Measurements from ENCODE around the gene OPN3. TPM values are rescaled to one million over a fixed set of nuclear protein-coding genes. Genes with fewer than 3 reads are reported as not detected.

The OPN3 gene
- total RNA-seq, 1 experiment from 2014 or later = 7.8 TPM

DNA sequence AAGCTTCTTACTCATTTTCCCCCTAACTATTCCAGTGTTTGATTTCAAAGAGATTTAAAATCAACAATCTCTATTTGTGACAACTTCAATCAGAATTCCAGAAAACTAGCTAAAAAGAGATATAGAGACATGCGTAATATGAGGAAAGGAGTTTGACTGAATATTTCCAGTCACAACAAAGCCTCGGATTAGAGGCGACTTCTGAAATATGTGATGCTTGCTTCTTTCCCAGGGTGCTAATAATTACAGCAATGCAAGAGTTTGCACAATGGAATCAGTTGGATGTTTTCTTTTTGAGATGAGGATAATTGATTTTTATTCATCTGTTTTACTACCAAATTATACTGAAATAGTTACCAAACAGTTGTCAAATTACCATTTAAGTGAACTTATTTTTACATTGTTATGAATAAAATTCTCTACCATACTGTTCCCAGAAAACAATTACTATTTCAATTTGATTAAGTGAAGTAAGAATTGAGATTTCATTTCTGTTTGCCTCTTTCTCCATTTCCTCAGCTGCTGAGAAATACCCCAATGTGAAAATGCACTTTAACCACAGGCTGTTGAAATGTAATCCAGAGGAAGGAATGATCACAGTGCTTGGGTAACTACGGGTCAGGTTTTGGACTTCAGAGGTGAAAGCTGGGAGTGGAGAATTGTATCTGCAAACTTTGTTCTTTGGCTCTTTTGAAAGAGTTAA lies 79.9 kb downstream of the OPN3 start:
- TF ChIP-seq, protein P1, sequence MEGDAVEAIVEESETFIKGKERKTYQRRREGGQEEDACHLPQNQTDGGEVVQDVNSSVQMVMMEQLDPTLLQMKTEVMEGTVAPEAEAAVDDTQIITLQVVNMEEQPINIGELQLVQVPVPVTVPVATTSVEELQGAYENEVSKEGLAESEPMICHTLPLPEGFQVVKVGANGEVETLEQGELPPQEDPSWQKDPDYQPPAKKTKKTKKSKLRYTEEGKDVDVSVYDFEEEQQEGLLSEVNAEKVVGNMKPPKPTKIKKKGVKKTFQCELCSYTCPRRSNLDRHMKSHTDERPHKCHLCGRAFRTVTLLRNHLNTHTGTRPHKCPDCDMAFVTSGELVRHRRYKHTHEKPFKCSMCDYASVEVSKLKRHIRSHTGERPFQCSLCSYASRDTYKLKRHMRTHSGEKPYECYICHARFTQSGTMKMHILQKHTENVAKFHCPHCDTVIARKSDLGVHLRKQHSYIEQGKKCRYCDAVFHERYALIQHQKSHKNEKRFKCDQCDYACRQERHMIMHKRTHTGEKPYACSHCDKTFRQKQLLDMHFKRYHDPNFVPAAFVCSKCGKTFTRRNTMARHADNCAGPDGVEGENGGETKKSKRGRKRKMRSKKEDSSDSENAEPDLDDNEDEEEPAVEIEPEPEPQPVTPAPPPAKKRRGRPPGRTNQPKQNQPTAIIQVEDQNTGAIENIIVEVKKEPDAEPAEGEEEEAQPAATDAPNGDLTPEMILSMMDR (IDR thresholded peaks at IDR 0.05; ENCODE audit: insufficient read depth in 1 of 2, low read depth in 1 of 2, low read length in 1 of 2, severe bottlenecking in 1 of 2, unreplicated experiment in 1 of 2) = no peak
- H3K27me3 ChIP-seq (replicated peaks; ENCODE audit: control insufficient read depth, insufficient read depth, low read length) = no peaks in the 10 kb centered on the region
- no peak for DNase-seq
- Mint-ChIP-seq H3K4me3 (ENCODE audit: unreplicated experiment) (no peak overlapping the region), H3K27ac (ENCODE audit: unreplicated experiment) (no peak overlapping the region), H3K36me3 (ENCODE audit: insufficient read depth, unreplicated experiment) (no peaks in the 10 kb centered on the region), H3K27me3 (ENCODE audit: insufficient read depth, unreplicated experiment) (peaks cover 8% of the 10 kb centered on the region), H3K4me1 (ENCODE audit: low read depth, unreplicated experiment) (no peaks in the 10 kb centered on the region), H3K9me3 (ENCODE audit: unreplicated experiment) (no peaks in the 10 kb centered on the region)
- ChIA-PET POLR2A (no interaction called here), CTCF (no interaction called here)
- no peaks in the 10 kb centered on the region for H3K9me3 ChIP-seq
- BruUV-seq (replicated peaks) = no TSS peak
- no peaks in the 10 kb centered on the region for H3K36me3 ChIP-seq (ENCODE audit: control insufficient read depth, insufficient read depth, low read length)
- H3K4me3 ChIP-seq (ENCODE audit: low read depth, low read length) = no peak overlapping the region
- H3K4me1 ChIP-seq = no peaks in the 10 kb centered on the region
- intact Hi-C loops (cut with micrococcal nuclease; ENCODE audit: unreplicated experiment) = no loop called here

DNA sequence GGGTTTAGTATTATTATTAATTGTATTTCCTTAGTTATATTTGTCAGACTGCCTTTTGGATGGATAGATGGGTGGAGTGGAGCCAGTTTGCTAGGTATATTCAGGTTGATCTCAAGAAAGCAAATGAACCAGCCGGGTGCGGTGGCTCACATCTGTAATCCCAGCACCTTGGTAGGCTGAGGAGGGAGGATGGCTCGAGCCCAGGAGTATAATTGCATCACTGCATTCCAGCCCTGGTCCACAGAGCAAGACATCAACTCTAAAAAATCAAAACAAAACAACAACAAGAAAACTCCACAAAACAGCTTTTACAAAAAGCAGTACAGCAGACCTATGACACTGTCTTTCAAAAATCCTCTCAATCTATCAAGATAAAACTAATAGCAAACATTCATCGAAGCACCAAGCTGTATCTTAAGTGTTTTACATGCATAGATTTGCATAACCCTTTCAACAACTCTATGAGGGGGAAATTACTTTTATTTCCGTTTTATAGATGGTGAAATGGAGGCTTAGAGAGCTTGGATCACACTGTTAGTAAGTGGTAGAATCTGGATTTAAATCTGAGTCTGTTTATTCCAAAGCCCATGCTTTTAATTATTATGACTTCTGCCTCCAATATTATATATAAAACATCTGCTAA lies 82.5 kb downstream of the OPN3 start:
- Mint-ChIP-seq H3K4me1 (ENCODE audit: low read depth, unreplicated experiment) (no peaks in the 10 kb centered on the region), H3K4me3 (ENCODE audit: unreplicated experiment) (no peak overlapping the region), H3K27me3 (ENCODE audit: insufficient read depth, unreplicated experiment) (peaks cover 10% of the 10 kb centered on the region), H3K9me3 (ENCODE audit: unreplicated experiment) (no peaks in the 10 kb centered on the region), H3K27ac (ENCODE audit: unreplicated experiment) (no peak overlapping the region), H3K36me3 (ENCODE audit: insufficient read depth, unreplicated experiment) (no peaks in the 10 kb centered on the region)
- Histone ChIP-seq H3K4me1 (no peaks in the 10 kb centered on the region), H3K36me3 (ENCODE audit: control insufficient read depth, insufficient read depth, low read length) (no peaks in the 10 kb centered on the region), H3K27me3 (replicated peaks; ENCODE audit: control insufficient read depth, insufficient read depth, low read length) (no peaks in the 10 kb centered on the region), H3K9me3 (no peaks in the 10 kb centered on the region), H3K4me3 (ENCODE audit: low read depth, low read length) (no peak overlapping the region)
- ChIA-PET POLR2A (no interaction called here), CTCF (no interaction called here)
- BruUV-seq (replicated peaks) = no TSS peak
- no peak for DNase-seq
- TF ChIP-seq, protein P1 (IDR thresholded peaks at IDR 0.05; ENCODE audit: insufficient read depth in 1 of 2, low read depth in 1 of 2, low read length in 1 of 2, severe bottlenecking in 1 of 2, unreplicated experiment in 1 of 2) = no peak
- intact Hi-C loops (cut with micrococcal nuclease; ENCODE audit: unreplicated experiment) = no loop called here

DNA sequence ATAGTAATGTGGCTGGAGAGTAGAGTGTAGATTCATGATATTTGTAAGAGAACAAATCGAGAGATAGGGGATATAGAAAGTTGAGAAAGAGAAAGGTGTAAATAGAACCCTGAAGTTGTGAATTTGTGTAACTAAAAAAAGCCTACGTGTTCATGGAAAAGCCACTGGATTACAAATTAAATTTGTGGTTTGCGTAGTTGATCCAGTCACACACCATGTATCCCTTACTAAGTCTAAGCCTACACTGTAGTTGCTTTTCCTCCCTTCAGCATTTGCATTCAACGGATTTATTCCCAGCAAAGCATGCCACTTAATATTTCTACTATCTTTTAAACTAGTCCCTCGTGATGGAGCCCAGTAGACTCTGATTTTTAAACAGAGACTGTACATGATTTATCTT lies 83.1 kb downstream of the OPN3 start:
- Mint-ChIP-seq H3K9me3 (ENCODE audit: unreplicated experiment) (no peaks in the 10 kb centered on the region), H3K36me3 (ENCODE audit: insufficient read depth, unreplicated experiment) (no peaks in the 10 kb centered on the region), H3K4me1 (ENCODE audit: low read depth, unreplicated experiment) (no peaks in the 10 kb centered on the region), H3K27me3 (ENCODE audit: insufficient read depth, unreplicated experiment) (peaks cover 11% of the 10 kb centered on the region), H3K4me3 (ENCODE audit: unreplicated experiment) (no peak overlapping the region), H3K27ac (ENCODE audit: unreplicated experiment) (no peak overlapping the region)
- no peak for DNase-seq
- TF ChIP-seq, protein P1 (IDR thresholded peaks at IDR 0.05; ENCODE audit: insufficient read depth in 1 of 2, low read depth in 1 of 2, low read length in 1 of 2, severe bottlenecking in 1 of 2, unreplicated experiment in 1 of 2) = no peak
- BruUV-seq (replicated peaks) = no TSS peak
- H3K27me3 ChIP-seq (replicated peaks; ENCODE audit: control insufficient read depth, insufficient read depth, low read length) = no peaks in the 10 kb centered on the region
- intact Hi-C loops (cut with micrococcal nuclease; ENCODE audit: unreplicated experiment) = no loop called here
- H3K9me3 ChIP-seq = no peaks in the 10 kb centered on the region
- no peaks in the 10 kb centered on the region for H3K4me1 ChIP-seq
- ChIA-PET POLR2A (no interaction called here), CTCF (no interaction called here)
- H3K36me3 ChIP-seq (ENCODE audit: control insufficient read depth, insufficient read depth, low read length) = no peaks in the 10 kb centered on the region
- H3K4me3 ChIP-seq (ENCODE audit: low read depth, low read length) = no peak overlapping the region
